Tibial nerve (tissue), 4 donors: ENCODE measurements around the gene IL1F10.

Experiments
- EP300 ChIP-seq, 2 donors: sonication (generic); formaldehyde crosslinking; IDR thresholded peaks; one replicate each; pipeline ENCODE4 v1.6.1; 2017; ENCODE audit warnings: antibody characterized with exemption in 2 of 2, mild to moderate bottlenecking in 1 of 2
- TF ChIP-seq, protein P1 (sequence below), 5 experiments: fragments of 200-600 bp in 3 of 5; fragments of 450-650 bp in 2 of 5; sonication (generic) in 3 of 5; IDR thresholded peaks; one replicate each; pipeline ENCODE4 v1.5.1; 2016 to 2019; ENCODE audit warnings: antibody characterized with exemption in 5 of 5, mild to moderate bottlenecking in 3 of 5, moderate library complexity in 2 of 5

DNA sequence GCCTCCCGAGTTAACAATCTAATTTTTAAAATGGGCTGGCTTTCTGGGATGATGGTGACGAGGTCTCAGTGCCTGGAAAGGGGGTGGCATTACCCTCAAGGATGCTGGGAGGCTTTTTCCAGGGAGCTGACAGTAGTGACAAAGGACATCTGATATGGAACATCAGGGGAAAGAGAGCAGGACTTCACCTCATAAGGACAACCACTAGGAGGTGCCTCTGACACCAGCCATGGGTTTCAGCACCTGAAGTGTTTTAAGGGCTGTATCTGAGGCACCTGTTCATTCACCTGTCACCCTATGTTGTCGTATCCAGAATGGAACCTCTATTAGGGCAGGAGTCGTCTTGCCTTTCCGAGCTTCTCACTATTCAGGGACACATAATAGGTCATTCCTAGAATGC is 25.9 kb upstream of the IL1F10 start:
- TF ChIP-seq, protein P1, sequence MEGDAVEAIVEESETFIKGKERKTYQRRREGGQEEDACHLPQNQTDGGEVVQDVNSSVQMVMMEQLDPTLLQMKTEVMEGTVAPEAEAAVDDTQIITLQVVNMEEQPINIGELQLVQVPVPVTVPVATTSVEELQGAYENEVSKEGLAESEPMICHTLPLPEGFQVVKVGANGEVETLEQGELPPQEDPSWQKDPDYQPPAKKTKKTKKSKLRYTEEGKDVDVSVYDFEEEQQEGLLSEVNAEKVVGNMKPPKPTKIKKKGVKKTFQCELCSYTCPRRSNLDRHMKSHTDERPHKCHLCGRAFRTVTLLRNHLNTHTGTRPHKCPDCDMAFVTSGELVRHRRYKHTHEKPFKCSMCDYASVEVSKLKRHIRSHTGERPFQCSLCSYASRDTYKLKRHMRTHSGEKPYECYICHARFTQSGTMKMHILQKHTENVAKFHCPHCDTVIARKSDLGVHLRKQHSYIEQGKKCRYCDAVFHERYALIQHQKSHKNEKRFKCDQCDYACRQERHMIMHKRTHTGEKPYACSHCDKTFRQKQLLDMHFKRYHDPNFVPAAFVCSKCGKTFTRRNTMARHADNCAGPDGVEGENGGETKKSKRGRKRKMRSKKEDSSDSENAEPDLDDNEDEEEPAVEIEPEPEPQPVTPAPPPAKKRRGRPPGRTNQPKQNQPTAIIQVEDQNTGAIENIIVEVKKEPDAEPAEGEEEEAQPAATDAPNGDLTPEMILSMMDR (IDR thresholded peaks at IDR 0.05), result no peak
- no peak for TF ChIP-seq EP300 (IDR thresholded peaks at IDR 0.05)
